Activated T-cell treated with anti-CD3 and anti-CD28 coated beads for 1 hour (primary cell): ENCODE results near the gene IL36A.

Source experiments
- DNase-seq: peaks from one replicate; pipeline ENCODE4 v3.0.0-alpha.2; 2020; ENCODE audit warnings: low read depth

IL36A gene

DNA sequence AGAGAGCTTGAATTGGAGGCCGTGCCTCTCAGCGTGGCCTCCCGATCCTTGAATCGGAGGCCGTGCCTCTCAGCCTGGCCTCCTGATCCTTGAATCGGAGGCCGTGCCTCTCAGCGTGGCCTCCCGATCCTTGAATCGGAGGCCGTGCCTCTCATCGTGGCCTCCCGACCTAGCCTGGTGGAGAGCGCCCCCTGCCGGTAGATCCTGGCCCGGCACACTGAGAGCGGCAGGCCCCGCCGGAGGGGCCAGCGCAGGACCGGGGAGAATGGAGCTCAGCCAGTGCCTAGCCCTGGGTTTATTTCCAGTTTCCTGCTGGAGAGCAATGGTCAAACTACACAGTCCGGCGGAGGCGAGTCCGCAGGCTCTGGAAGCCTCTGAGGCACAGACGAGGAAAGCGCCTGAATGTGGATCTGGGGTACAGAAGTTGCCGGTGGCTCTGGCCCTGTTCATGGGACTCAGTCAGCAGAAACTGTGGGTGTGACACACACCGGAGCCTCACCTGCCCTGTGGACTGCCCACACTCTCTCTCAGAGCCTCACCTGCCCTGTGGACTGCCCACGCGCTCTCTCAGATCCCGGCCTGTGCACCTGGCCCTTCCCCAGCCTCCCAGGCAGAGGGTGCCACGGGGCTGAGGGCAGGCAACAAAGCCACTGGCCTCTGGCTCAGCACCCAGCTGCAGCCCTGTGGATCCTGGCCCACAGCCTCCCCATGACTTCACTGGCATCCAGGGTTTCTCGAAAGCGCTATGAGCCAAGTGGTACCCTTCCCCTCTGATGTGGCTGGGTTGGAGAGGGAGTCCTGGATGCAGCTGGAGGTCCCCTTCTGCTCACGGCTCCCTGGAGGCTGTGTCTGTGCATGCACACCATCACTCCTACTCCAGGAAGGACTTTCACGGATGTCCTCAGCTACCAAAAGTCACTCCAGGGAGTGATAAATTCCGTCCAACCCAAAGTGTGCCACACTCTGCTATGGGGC lies 45.9 kb downstream of the IL36A start:
- DNase-seq: no peak

DNA sequence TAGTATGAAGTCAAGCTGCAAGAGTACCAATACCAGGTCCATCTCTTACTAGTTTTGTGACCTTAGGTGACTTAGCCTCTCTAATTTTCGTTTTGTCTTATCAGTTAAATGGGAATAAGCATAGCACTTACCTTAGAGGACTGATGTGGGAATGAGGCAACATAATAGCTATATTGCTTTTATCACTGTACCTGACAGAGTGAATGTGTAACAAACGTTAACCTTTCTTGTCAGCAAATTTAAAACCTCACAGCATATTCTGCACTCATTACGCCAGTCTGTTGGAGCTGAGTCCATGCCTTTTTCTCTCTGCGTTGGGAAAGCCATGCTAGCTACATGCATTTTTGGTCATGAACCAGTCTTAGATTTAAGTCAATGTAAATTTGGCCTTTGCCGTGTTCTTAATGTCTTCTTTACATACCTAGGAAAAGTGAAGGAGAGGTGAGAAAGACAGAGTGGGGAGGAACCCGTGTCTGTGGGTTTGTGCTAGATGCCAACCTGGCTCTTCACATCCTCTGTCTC lies 47.2 kb downstream of the IL36A start, which contains the start of gene IL36B:
Gene IL36B, minus strand, starts transcription at position 472 of the 522 bp plus-strand sequence.
- no peak for DNase-seq

DNA sequence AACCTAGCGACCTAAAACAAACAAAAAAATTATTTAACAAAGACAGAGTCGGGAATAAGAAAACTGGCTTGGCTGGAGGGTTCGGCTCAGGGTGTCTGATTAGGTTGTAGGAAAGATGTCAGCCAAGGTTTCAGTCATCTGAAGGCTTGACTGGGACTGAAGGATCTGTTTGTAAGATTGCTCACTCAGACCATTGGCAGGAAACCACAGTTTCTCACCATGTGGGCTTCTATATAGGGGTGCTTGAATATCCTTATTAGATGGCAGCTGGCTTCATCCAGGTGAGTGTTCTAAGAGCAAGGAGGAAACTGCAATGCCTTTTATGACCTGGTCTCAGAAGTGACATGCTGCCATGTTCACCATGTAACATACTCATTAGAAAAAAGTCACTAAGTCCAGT lies 48.4 kb downstream of the IL36A start:
- DNase-seq: no peak

DNA sequence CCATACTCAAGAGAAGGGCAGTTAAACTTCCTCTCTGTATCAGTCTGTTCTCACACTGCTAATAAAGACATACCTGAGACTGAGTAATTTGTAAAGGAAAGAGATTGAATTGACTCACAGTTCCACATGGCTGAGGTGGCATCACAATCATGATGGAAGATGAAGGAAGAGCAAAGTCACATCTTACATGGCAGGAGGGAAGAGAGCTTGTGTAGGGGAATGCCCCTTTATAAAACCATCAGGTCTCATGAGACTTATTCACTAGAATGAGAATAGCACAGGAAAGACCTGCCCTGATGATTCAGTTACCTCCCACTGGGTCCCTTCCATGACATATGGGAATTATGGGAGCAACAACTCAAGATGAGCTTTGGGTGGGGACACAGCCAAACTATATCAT lies 48.8 kb downstream of the IL36A start:
- no peak for DNase-seq

DNA sequence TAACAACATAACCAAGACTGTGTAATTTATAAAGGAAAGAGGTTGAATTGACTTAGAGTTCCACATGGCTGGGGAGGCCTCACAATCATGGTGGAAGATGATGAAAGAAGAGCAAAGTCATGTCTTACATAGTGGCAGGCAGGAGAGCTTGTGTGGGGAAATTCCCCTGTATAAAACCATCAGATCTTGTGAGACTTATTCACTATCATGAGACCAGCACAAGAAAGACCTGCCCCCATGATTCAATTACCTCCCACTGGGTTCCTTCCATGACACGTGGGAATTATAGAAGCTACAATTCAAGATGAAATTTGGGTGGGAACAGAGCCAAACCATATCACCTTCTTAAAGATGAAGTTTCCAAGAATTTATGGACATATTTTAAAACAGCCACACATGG lies 51.3 kb downstream of the IL36A start:
- no peak for DNase-seq

DNA sequence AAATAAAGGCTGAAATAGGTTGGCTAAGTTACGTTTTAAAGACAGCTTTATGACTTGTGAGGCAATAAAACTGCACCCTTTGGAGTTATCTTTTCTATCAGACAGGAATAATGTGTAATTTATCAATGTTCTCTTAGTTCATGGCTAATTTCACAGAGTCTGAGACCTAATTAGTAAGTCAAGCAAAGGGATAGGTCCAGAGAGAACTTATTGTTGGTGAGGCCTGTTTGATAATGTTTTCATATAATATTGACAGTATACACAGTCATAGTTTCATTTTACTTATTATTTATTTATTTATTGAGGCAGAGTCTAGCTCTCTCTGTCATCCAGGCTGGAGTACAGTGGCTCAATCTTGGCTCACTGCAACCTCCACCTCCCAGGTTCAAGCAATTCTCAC lies 51.9 kb downstream of the IL36A start:
- no peak for DNase-seq
